Activated T-cell treated with anti-CD3 and anti-CD28 coated beads, Interleukin-2, amount 50 U/mL, for 48 hours (primary cell): ENCODE results near the gene DPY19L2.

Source experiments
- DNase-seq, 2 experiments: peaks; one replicate each; pipeline ENCODE4 v3.0.0-alpha.2; 2020

The DPY19L2 gene

GRCh38 chr12:63521706-63522105 lies 146.6 kb downstream of the DPY19L2 start:
- DNase-seq = no peak
